B cell (primary cell): ENCODE measurements around the gene CLASP2.

ENCODE experiments used
- CTCF ChIP-seq: fragments of 200-600 bp; IDR thresholded peaks from one replicate; pipeline ENCODE4 v1.8.0; 2022; ENCODE audit warnings: antibody characterized with exemption, mild to moderate bottlenecking
- EZH2 ChIP-seq: IDR thresholded peaks from 2 replicates; pipeline ENCODE4 v1.6.1; 2012; ENCODE audit warnings: borderline replicate concordance, low read depth, mild to moderate bottlenecking, moderate library complexity, low read length; ENCODE audit not compliant: insufficient read depth, poor library complexity, severe bottlenecking

GRCh38 chr3:33581666-33582065, 136.4 kb downstream of the CLASP2 start:
- no peak for TF ChIP-seq CTCF
- no peak for TF ChIP-seq EZH2
